Neural crest cell (in vitro differentiated cells): Measurements from ENCODE around the gene PAX5. TPM values are rescaled to one million over a fixed set of nuclear protein-coding genes. Genes with fewer than 3 reads are reported as not detected.

Source experiments
- DNase-seq: peaks from one replicate; pipeline ENCODE4 v3.0.0; 2021; ENCODE audit warnings: low read depth, mixed read lengths, low spot score
- H3K27ac Mint-ChIP-seq: one replicate; pipeline ENCODE4 v1.8.0; 2021; ENCODE audit warnings: mild to moderate bottlenecking, mixed read lengths; ENCODE audit not compliant: unreplicated experiment
- H3K27me3 Mint-ChIP-seq: 2 replicates; pipeline ENCODE4 v1.8.0; 2021; ENCODE audit warnings: low read depth, mild to moderate bottlenecking, mixed read lengths
- H3K36me3 Mint-ChIP-seq: 2 replicates; pipeline ENCODE4 v1.8.0; 2021; ENCODE audit warnings: low read depth, mild to moderate bottlenecking, mixed read lengths
- H3K4me1 Mint-ChIP-seq: 2 replicates; pipeline ENCODE4 v1.8.0; 2021; ENCODE audit warnings: mixed read lengths
- H3K4me3 Mint-ChIP-seq: one replicate; pipeline ENCODE4 v1.8.0; 2021; ENCODE audit warnings: mild to moderate bottlenecking, mixed read lengths
- H3K9me3 Mint-ChIP-seq: 2 replicates; pipeline ENCODE4 v1.8.0; 2021; ENCODE audit warnings: mixed read lengths
- CTCF ChIP-seq: fragments of 200-600 bp; sonication (generic); conservative IDR thresholded peaks from 2 replicates; pipeline ENCODE4 v1.5.0; 2021; ENCODE audit warnings: antibody characterized with exemption, mild to moderate bottlenecking
- total RNA-seq: library from RNA; stranded (reverse); gene quantifications from 2 replicates; pipeline ENCODE4 v1.2.1, GENCODE V29; 2021

Gene PAX5
- total RNA-seq, 1 donor from 2014 or later: 19.5 TPM

- Mint-ChIP-seq H3K36me3 (no peaks in the 10 kb centered on the region), H3K27ac (no peak overlapping the region), H3K27me3 (no peaks in the 10 kb centered on the region), H3K4me1 (peaks cover 14% of the 10 kb centered on the region), H3K9me3 (no peaks in the 10 kb centered on the region), H3K4me3 (no peak overlapping the region)
- DNase-seq: no peak
- TF ChIP-seq CTCF: no peak
Measured at GRCh38 chr9:36842560-36843530, 191.2 kb downstream of the PAX5 start.

DNA sequence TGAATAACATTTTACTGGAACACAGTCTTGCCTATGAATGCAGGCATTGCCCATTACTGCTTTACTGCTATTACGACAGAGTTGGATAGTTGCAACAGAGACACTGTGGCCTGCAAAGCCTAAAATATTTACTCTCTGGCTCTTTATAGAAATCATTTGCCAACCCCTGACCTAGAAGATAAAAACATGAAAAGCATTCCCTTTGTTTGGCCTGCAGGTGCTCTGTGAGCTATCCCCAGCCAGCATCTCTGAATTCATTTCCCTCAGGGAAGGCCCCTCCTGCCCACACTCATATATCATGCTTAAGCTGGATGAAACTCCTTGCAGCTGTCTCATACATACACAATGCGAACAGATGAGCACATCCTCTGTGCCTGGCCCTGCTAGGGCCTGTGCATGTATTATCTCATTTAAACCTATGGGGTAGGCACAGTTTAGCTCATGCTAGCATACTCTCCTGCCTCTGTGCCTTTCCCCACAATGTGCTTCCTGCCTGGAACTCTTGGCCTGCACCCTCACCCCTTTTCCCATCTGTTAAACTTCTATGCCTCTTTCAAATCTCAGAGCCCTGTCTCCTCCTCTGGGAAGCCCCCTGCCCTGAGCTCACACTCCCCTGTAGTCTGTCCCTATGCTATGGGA is 193.1 kb downstream of the PAX5 start:
- no peaks in the 10 kb centered on the region for H3K36me3 Mint-ChIP-seq
- H3K4me1 Mint-ChIP-seq: peaks cover 14% of the 10 kb centered on the region
- DNase-seq: no peak
- H3K4me3 Mint-ChIP-seq: no peak overlapping the region
- H3K27me3 Mint-ChIP-seq: no peaks in the 10 kb centered on the region
- no peak overlapping the region for H3K27ac Mint-ChIP-seq
- no peaks in the 10 kb centered on the region for H3K9me3 Mint-ChIP-seq
- TF ChIP-seq CTCF: no peak

GRCh38 chr9:36839131-36839885 is 194.8 kb downstream of the PAX5 start:
- Mint-ChIP-seq H3K4me3 (no peak overlapping the region), H3K9me3 (no peaks in the 10 kb centered on the region), H3K4me1 (peaks cover 14% of the 10 kb centered on the region), H3K27ac (no peak overlapping the region), H3K27me3 (no peaks in the 10 kb centered on the region), H3K36me3 (no peaks in the 10 kb centered on the region)
- no peak for TF ChIP-seq CTCF
- DNase-seq: no peak

GRCh38 chr9:36837431-36838405 is 196.3 kb downstream of the PAX5 start:
- no peak for DNase-seq
- TF ChIP-seq CTCF: no peak
- Mint-ChIP-seq H3K9me3 (no peaks in the 10 kb centered on the region), H3K4me1 (peaks cover 17% of the 10 kb centered on the region), H3K27ac (peak overlapping the region; percentile 71), H3K27me3 (no peaks in the 10 kb centered on the region), H3K4me3 (no peak overlapping the region), H3K36me3 (no peaks in the 10 kb centered on the region)
